ENCODE results near the gene SEMA3B.
"Not testable (repeated sequence)": the region's sequence is repeated elsewhere in the genome, so short reads cannot be mapped to it uniquely, and the experiment has no call there.

The SEMA3B gene

DNA sequence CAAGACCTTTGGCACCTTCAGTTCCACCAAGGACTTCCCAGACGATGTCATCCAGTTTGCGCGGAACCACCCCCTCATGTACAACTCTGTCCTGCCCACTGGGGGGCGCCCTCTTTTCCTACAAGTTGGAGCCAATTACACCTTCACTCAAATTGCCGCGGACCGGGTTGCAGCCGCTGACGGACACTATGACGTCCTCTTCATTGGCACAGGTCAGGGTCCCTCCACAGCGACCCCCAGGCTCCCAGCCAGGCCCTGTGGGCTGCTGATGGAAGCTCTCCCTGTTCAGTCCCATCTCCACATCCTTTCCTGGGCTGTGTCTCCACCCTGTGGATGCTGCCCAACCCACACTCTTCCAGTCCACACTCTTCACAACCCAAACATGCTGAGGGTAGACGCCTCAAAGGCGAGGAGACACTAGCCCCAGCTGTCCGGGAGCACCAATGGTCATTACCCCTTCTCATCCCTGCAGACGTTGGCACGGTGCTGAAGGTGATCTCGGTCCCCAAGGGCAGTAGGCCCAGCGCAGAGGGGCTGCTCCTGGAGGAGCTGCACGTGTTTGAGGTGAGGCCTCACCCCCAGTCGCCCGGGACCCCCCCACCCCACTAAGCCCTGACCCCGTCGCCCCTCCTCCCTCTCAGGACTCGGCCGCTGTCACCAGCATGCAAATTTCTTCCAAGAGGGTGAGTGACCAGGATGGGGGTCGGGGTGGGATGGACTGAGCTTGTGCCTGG, 5.6 kb downstream of the SEMA3B start:
- peak; percentile 16 for DNase-seq

DNA sequence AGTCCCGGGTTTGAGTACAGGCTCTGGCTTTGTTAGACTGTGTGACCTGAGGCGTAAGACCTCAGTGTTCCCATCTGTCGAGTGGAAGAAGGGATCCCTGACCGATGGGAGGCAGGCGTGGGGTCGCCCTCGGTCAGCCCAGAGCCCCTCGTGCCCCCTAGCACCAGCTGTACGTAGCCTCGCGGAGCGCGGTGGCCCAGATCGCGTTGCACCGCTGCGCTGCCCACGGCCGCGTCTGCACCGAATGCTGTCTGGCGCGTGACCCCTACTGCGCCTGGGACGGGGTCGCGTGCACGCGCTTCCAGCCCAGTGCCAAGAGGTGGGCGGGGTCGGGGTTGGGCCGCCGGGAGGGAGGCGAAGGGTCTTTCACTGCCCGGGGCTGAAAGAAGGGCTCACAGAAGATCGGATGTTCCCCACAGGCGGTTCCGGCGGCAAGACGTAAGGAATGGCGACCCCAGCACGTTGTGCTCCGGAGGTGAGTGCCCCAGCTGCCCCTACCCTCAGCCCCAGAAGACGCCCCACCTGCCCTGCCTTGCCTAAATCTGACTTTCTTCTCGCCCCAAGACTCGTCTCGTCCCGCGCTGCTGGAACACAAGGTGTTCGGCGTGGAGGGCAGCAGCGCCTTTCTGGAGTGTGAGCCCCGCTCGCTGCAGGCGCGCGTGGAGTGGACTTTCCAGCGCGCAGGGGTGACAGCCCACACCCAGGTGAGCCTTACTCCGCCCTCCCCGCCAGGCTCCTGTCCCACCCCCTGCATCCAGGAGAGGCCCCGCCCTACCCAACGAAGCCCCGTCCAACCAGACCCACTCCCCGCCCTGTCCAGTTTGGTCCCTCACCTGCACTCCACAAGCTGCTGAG, 6.4 kb downstream of the SEMA3B start:
- DNase-seq: no peak

DNA sequence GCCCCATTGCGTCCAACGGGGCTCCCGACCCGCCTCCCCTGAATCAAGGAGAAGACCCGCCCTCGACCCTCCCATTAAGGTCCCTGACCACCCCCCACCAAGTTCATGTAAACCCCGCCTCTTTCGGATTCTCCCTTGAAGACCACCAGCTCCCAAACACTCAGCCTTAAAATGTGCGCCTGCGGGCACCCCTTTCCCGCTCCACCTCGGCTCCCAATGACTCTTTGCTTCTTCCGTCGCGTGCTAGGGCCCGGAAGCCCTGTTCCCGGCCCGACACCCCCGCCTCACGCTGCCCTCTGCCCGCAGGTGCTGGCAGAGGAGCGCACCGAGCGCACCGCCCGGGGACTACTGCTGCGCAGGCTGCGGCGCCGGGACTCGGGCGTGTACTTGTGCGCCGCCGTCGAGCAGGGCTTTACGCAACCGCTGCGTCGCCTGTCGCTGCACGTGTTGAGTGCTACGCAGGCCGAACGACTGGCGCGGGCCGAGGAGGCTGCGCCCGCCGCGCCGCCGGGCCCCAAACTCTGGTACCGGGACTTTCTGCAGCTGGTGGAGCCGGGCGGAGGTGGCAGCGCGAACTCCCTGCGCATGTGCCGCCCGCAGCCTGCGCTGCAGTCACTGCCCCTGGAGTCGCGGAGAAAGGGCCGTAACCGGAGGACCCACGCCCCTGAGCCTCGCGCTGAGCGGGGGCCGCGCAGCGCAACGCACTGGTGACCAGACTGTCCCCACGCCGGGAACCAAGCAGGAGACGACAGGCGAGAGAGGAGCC, 7.2 kb downstream of the SEMA3B start:
- no peak for DNase-seq

DNA sequence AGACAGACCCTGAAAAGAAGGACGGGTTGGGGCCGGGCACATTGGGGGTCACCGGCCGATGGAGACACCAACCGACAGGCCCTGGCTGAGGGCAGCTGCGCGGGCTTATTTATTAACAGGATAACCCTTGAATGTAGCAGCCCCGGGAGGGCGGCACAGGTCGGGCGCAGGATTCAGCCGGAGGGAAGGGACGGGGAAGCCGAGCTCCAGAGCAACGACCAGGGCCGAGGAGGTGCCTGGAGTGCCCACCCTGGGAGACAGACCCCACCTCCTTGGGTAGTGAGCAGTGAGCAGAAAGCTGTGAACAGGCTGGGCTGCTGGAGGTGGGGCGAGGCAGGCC, 7.8 kb downstream of the SEMA3B start:
- no peak for DNase-seq

DNA sequence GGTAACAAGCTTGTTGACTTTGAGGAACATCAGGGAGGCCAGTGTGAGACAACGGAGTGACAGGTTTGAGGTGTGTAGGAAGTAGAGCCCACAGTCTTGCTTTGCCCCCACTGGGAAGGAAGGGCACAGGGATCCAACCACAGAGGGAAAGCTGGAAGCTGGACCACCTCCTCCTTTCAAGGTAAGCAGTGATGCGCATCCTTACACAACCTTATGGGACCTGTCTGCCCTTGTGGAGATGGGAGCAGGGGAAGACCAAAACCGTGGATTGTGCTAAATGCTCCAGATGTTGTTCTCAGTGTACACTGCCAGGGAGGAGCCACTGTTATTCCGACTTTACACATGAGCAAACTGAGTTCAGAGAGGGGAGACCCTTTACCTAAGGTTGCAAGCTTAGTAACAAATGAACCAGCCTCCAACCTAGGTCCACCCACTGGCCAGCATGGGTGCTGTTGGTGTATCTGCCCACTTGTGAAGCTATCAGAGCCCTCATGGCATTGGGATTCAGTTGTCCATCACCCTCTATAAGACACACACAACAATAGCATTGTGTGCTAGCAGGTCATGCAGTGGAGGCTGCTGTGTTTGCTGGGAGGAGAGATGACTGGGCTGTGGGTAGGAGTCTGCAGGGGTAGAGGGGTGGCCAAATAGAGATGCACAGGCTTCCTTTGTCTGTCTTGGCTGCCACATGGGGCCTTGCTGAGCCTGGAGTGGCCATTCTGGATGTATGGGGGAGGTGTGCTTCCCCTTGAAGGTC, 9.4 kb downstream of the SEMA3B start:
- no peak for DNase-seq

DNA sequence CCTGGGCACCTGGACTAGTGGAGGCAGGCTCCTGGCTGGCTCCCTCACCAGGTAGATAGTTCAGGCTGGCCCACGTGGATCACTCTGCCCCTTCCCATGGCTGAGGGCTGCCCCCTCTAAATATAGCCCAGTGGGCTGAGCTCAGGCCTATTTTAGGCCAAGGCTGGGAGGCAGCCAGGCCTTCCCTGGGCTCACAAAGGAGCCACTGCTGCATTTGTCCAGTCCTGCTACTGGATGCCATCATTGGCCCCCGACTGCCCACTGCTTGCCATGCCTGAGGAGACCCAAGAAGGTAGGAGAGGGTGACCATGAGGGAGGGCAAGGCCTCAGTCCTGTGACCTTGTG, 9.9 kb downstream of the SEMA3B start, which contains the start of gene LSMEM2:
LSMEM2 (plus strand) TSS at position 208 of the 345 bp plus-strand sequence; CDS start at position 235, 27 bp downstream.
- DNase-seq: no peak

DNA sequence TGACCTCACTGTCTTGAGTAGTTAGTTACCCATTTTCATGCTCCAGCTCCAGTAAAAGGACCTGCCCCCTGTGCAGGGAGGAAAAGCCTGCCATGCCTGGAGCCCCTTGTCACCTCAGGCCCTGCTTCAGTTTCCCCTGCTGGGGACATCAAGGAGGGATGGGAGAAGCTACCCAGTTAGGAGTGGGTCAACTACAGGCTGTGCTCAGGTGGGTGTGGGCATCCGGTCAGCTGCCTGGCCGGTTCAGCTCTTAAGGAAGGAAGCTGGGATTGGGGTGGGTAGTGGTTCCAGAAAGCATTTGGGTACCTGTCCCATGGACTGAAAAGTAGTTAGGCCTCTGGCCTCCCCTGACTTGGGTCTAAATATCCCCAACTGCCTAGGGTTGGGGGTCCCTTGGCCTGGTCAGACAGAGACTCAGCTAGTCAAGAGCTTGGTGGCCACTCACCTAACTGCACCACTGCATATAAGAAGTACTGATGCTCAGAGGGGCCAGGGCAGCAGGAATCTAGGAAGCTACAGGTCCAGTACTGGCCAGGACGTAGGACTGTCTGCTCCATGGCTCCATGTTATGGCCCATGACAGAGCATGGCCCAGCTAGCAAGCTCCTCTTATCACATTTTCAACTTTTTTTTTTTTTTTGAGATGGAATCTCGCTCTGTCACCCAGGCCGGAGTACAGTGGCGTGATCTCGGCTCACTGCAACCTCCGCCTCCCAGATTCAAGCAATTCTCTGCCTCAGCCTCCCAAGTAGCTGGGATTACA, 10.5 kb downstream of the SEMA3B start:
- DNase-seq: no peak

DNA sequence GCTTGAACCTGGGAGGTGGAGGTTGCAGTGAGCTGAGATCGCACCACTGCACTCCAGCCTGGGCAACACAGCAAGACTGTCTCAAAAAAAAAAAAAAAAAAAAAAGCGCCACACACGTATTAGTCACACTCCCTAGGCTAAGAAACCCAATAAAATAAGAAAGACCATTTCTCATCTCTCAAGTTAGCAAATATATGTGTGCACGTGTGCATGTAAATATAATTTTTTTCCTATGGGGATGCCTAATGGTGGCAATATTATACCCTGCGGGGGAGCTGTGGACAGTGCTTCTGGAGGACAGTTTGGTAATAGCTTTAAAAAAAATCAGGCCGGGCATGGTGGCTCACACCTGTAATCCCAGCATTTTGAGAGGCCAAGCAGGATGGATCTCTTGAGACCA, 15.2 kb downstream of the SEMA3B start:
- DNase-seq: not testable (repeated sequence)

DNA sequence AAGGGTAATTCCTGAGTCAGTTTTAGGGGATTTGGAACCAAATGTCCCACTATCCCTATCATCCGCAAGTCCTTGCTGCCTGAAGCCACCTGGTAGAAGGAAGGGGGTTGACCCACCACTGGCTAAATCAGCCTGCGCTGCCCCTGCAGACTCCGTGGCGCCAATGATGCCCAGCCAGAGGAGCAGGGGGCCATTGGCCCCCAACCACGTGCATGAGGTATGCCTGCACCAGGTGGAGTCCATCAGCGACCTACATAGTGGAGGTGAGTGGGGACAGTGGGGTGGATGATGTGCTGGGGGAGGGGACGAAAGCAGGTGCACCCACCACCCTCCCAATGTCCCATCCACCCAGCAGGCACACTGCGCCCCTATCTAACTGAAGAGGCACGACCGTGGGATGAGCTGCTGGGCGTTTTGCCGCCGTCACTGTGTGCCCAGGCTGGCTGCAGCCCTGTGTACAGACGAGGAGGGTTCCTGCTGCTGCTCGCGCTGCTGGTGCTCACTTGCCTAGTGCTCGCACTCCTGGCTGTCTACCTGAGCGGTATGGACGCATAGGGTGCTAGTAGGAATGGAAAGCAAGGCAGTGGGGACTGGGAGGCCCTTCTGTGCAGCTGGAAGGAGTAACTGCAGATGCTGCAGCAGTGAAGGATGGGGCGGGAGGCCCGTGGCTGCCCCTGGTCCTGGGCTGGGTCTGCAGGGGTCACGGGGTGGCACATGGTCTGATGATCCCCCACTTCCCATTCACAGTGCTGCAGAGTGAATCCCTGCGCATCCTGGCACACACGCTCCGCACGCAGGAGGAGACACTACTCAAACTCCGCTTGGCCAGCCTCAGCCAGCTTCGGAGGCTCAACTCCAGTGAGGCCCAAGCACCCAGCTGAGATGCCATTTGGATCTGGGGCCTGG, 17.6 kb downstream of the SEMA3B start:
- no peak for DNase-seq

DNA sequence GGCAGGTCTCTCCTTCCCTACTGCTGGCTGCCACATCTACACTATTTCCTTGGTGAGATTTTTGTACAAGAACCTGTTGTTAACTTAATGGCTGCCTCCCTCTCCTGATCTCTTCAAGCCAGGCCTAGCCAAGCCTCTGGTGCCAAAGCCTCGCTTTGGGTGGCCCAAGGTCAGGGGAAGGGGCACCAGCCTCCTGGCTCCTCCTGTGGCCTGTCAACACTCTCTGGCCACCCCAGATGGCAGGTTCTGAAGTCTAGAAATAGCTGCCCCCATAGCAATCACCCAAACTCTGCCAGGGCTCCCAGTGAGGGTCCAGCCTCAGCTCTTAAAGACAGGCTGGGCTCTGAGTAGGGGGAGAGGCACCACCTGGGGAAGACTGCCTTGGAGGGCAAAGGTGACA, 18.3 kb downstream of the SEMA3B start:
- no peak for DNase-seq

DNA sequence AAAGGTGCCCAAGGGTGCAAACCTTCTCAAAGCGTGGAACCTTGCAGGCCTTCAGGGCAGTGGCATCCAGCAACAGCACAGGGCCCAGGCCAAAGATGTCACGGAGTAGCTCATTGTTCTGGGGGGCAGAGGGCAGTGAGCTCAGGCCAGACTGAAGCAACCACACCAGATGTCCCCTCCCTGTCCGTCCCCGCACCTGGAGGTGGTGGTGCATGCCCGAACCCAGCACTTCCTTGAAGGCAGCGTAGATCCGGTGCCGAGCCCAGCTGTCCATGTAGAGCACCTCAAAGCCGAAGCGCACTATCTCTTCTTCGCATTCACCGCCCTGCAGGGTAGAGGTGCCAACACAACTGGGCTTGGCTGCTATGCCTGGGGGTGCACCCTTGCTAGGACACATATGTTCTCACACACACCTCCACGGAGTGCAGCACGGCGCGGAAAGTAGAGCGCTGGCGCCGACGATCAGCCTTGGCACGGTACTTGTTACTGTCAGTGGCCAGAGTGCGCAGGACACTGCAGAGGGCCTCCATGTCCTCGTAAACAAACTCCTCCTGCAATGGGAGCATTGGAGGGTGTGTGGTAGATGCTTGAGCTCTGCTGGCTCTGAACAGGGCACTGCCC, 19.6 kb downstream of the SEMA3B start:
- DNase-seq: no peak

DNA sequence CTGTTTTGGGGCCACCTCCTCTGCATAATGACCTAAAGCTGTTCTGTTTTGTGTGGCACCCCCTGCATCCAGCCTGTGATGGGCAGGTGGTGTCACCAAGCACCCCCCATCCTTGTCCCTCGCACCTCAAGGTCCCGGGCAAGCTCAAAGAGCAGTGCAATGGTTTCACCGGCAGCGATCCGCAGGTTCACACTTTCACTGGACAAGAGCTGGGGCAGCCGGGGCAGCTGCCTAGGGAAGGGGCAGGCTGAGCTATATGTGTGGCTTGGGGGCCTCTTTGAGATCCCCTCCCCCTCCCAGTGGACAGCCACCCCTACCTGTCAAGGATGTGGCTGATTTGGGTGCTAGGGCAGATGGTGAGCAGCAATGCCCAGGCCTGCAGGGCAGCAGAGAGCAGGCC, 20.2 kb downstream of the SEMA3B start:
- DNase-seq: no peak

DNA sequence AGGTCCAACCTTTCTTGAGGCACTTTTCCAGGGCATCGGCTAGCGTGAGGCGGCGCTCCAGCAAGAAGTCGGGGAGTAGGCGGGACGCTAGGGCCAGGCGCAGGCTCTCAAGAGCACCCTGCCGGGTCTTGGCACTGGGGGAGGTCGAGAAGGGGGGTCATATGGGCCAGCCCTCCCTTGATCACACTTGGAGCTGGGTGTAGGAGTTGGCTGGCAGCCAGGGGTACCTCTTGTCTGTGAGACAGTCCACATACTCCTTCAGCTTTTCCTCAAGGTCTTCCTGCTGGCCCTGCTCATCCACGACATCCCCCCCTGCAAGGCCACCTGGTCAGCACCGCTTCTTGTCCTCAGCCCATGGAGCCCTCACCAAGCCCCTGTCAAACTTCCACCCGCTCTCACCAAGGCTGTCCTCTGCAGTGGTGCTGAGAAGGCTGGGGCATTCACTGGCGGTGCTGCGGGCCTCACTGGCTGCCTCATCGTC, 21.3 kb downstream of the SEMA3B start:
- DNase-seq: no peak

DNA sequence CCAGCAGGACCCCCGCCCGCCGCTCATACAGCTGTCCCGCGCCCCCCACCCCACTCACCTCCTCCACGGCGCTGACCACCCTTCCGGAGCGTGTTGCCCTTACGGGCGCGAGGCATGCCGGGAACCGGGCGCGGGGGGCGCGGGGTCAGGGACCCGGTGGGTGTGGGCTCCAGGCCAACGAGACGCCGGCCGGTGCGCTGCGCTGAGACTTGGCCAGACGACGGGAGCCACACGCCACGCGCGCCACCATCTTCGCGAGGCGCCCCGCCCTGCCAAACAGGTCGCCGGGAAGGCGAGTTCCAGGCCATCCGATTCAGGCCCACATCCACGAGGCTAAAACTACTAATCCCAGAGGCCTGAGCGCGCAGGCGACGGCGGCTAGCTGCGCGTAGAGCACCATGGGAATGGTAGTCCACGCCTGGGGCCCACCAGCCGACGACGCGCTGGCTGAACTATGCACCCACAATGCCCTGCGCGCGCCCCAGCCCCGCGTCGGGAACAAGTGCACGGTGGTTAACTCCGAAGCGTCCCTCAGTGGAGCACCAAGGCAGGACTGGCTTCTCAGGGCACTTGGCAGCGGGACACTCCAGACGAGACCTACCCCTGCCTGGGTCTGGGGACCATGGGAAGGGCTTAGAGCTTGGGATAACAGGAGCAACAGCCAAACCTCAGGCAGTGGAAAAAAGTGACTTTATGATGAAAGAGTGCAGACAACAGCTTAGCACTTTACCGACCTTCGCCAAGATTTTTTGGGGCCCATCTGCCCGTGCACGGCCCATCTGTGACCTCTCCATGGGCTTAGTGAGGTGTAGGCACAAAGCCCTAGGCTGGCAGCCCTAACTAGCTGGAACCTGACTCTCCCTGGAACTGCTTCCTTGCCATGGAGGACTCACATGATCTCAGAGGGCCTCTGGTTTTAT, 23.5 kb downstream of the SEMA3B start, which contains the start of gene IFRD2:
IFRD2 (minus strand) TSS at position 271 of the 920 bp plus-strand sequence; CDS start at position 116, 155 bp downstream.
- DNase-seq: peak; percentile 76

DNA sequence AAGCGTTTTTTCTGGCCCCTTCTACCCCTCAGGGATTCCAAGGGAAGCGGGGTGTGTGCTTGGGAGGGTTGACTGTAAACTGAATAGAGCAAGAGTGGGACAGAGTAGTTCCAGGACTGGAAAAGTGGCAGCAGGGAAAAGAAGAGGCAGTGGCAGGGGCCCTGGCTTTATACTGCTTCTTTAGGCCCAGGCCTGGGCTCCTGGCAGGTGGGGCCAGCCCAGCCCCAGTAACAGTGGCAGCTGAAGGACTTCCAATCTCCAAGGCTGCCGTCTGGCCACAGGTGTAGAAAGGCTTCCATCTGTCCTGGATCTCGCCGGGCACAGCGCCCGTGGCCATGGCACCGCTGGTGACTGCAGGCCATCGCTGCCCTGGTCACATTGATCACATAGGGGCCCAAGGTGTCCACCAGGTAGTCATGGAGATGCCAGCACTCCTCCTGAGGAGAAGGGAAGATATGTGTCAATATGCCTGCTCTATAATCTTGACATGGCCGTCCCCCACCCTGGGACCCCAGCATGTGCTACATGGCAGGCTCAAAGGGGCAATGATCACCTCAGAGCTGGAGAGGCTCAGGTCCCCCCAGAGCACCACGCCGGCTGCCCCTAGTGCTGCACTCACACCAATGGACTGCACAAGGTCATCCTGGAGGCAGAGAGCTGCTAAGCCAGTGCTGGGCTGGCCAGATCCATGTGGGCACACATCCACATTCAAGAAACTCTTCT, 24.3 kb downstream of the SEMA3B start:
- no peak for DNase-seq

DNA sequence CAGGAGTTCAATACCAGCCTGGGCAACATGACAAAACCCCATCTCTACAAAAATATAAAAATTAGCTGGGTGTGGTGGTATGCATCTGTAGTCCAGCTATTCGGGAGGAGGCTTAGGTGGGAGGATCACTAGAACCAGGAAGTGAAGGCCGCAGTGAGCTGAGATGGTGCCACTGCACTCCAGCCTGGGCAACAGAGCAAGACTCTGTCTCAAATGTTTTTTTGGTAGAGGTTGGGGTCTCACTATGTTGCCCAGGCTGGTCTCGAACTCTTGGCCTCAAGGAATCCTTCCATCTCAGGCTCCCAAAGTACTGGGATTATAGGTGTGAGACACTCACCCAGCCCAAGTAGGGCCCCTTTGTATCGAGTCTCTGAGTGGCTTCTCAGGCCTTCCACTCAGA, 25.1 kb downstream of the SEMA3B start:
- DNase-seq: no peak

DNA sequence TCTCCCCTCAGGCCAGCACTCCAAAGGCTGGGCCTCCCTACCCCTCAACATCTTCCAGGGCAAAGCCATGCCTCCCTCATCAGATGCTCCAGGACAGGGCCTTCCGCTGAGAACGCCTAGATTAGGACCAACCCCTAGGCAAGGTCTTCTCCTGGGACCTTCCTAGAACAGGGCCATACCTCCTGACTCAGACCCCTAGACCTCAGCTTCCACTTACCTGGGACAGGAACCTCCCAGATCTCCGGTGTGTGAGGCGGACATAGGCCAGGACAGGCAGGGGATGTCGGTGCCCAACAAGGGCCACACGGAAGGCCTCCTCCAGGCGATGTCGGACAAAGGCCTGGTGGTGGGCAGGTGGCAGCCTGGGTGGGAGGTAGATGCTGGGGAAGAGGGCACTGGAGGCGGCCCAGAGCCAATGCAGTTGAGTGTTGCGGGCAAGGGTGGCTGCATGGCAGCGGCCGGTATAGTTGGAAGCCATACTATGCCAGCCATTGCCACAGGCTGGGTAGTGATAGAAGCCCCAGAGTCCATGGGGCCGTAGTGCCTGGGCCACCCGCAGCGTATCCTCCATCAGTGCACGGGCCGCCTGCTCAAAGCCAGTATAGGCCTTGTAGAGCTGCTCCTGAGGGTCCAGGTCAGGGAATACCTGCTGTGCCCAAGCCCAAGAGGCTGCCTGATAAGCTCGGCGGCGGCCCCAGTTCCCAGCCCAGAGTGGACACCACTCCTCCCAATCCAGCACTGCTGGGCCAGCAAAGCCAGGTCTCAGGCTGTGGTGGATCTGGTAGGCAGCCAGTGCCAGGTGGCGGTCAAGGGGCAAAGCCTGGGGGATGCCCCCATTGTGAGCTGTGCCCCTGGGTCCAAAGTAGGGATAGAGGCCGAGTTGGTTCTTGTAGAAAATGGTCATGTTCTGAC, 25.8 kb downstream of the SEMA3B start:
- no peak for DNase-seq

Measured in NCI-H1694 treated with DMSO at 0.1 percent for 48 hours (cell line).